Spinal cord (tissue), 10 donors: ENCODE measurements around the gene CD48. TPM values are rescaled to one million over a fixed set of nuclear protein-coding genes. Genes with fewer than 3 reads are reported as not detected.
"Not testable (repeated sequence)": the region's sequence is repeated elsewhere in the genome, so short reads cannot be mapped to it uniquely, and the experiment has no call there.

Experiments used
- DNase-seq, 6 donors: peaks; one replicate each; pipeline versions ENCODE4 v3.0.0 to v3.0.0-alpha.2; 2013 to 2015; ENCODE audit warnings: low spot score in 6 of 6, low read depth in 4 of 6
- H3K27ac ChIP-seq: one replicate; pipeline ENCODE4 v1.5.1; 2013; ENCODE audit warnings: low read depth, low read length, control low read depth
- H3K27me3 ChIP-seq: one replicate; pipeline ENCODE4 v1.6.1; 2013; ENCODE audit warnings: low read length; ENCODE audit not compliant: control insufficient read depth, insufficient read depth
- H3K36me3 ChIP-seq: one replicate; pipeline ENCODE4 v1.6.1; 2013; ENCODE audit warnings: low read length; ENCODE audit not compliant: control insufficient read depth, insufficient read depth
- H3K4me1 ChIP-seq: one replicate; pipeline ENCODE4 v1.6.1; 2013; ENCODE audit warnings: low read length; ENCODE audit not compliant: control insufficient read depth, insufficient read depth
- H3K4me3 ChIP-seq: one replicate; pipeline ENCODE4 v1.5.1; 2013; ENCODE audit warnings: low read depth, low read length, control low read depth
- H3K9me3 ChIP-seq: one replicate; pipeline ENCODE4 v1.6.1; 2013; ENCODE audit warnings: low read length; ENCODE audit not compliant: control insufficient read depth, insufficient read depth
- WGBS: methylation state at CpG from one replicate; pipeline ENCODE4 v1.1.5; 2013; ENCODE audit warnings: missing lambda C conversion rate; ENCODE audit not compliant: insufficient coverage; 5-methylcytosine and 5-hydroxymethylcytosine counted together
- polyA plus RNA-seq, 2 donors: library from polyadenylated mRNA; unstranded; fragments of 120-200 nt; gene quantifications; one replicate each; pipeline ENCODE4 v1.2.1, GENCODE V29; 2013; ENCODE audit not compliant: insufficient read length in 2 of 2
- total RNA-seq, 2 donors: library from RNA; depleted of rRNA in 1 of 2; stranded (reverse); fragments of 120-200 nt in 1 of 2; fragments of >200 nt in 1 of 2; gene quantifications; one replicate each; pipeline versions ENCODE4 v1.2.3 to v1.2.4, GENCODE V29; 2013 to 2014
- donor health status: healthy.

Gene CD48
- total and polyA plus RNA-seq, 4 donors, result 0.62 to 9.4 (median 1.1) TPM; not detected in 1

GRCh38 chr1:160708118-160708517 is 3.5 kb downstream of the CD48 start:
- DNase-seq, result no peak
- no peaks in the 10 kb centered on the region for H3K27me3 ChIP-seq
- H3K27ac ChIP-seq, result no peak overlapping the region
- no peaks in the 10 kb centered on the region for H3K9me3 ChIP-seq
- WGBS, result 73% methylated on average over 3 of the region's 4 CpGs
- H3K4me3 ChIP-seq, result no peak overlapping the region
- no peaks in the 10 kb centered on the region for H3K4me1 ChIP-seq
- no peaks in the 10 kb centered on the region for H3K36me3 ChIP-seq

- H3K4me1 ChIP-seq, result no peaks in the 10 kb centered on the region
- no peaks in the 10 kb centered on the region for H3K36me3 ChIP-seq
- no peak overlapping the region for H3K27ac ChIP-seq
- DNase-seq, result no peak
- WGBS, result 77% methylated on average over 4 of the region's 8 CpGs
- H3K9me3 ChIP-seq, result no peaks in the 10 kb centered on the region
- no peak overlapping the region for H3K4me3 ChIP-seq
- H3K27me3 ChIP-seq, result no peaks in the 10 kb centered on the region
Observed at GRCh38 chr1:160707236-160708064, 4.2 kb downstream of the CD48 start.

GRCh38 chr1:160706526-160707235 is 4.9 kb downstream of the CD48 start:
- Histone ChIP-seq H3K4me1 (no peaks in the 10 kb centered on the region), H3K27me3 (no peaks in the 10 kb centered on the region), H3K9me3 (no peaks in the 10 kb centered on the region), H3K36me3 (no peaks in the 10 kb centered on the region), H3K27ac (no peak overlapping the region), H3K4me3 (no peak overlapping the region)
- no CpG with 5 or more reads among the region's 4 CpGs for WGBS
- no peak for DNase-seq

GRCh38 chr1:160705742-160706141 is 5.9 kb downstream of the CD48 start:
- H3K4me3 ChIP-seq, result no peak overlapping the region
- no peaks in the 10 kb centered on the region for H3K4me1 ChIP-seq
- no peaks in the 10 kb centered on the region for H3K36me3 ChIP-seq
- no peak for DNase-seq
- no peaks in the 10 kb centered on the region for H3K9me3 ChIP-seq
- H3K27me3 ChIP-seq, result no peaks in the 10 kb centered on the region
- H3K27ac ChIP-seq, result no peak overlapping the region

- H3K27ac ChIP-seq, H3K9me3 ChIP-seq, H3K36me3 ChIP-seq, H3K27me3 ChIP-seq, DNase-seq, H3K4me1 ChIP-seq, H3K4me3 ChIP-seq: not testable (repeated sequence)
- 94% methylated on average over 3 of the region's 3 CpGs for WGBS
Observed at GRCh38 chr1:160705212-160705621, 6.4 kb downstream of the CD48 start.

GRCh38 chr1:160704250-160704649 is 7.4 kb downstream of the CD48 start:
- Histone ChIP-seq H3K36me3 (no peaks in the 10 kb centered on the region), H3K27ac (no peak overlapping the region), H3K9me3 (no peaks in the 10 kb centered on the region), H3K27me3 (no peaks in the 10 kb centered on the region), H3K4me3 (no peak overlapping the region), H3K4me1 (no peaks in the 10 kb centered on the region)
- 100% methylated on average over 3 of the region's 4 CpGs for WGBS
- DNase-seq, result no peak

GRCh38 chr1:160702100-160702499 is 9.5 kb downstream of the CD48 start:
- 80% methylated on average over 2 of the region's 5 CpGs for WGBS
- no peaks in the 10 kb centered on the region for H3K27me3 ChIP-seq
- H3K36me3 ChIP-seq, result no peaks in the 10 kb centered on the region
- no peaks in the 10 kb centered on the region for H3K4me1 ChIP-seq
- no peak for DNase-seq
- no peak overlapping the region for H3K4me3 ChIP-seq
- no peaks in the 10 kb centered on the region for H3K9me3 ChIP-seq
- H3K27ac ChIP-seq, result no peak overlapping the region

GRCh38 chr1:160692390-160692789 is 19.2 kb downstream of the CD48 start:
- not testable (repeated sequence) for H3K9me3 ChIP-seq, H3K36me3 ChIP-seq, H3K4me3 ChIP-seq, H3K4me1 ChIP-seq, H3K27me3 ChIP-seq, DNase-seq, H3K27ac ChIP-seq
- WGBS, result 82% methylated on average over 4 of the region's 10 CpGs

- H3K36me3 ChIP-seq, result no peaks in the 10 kb centered on the region
- no peaks in the 10 kb centered on the region for H3K9me3 ChIP-seq
- no peak for DNase-seq
- H3K27me3 ChIP-seq, result no peaks in the 10 kb centered on the region
- no peak overlapping the region for H3K4me3 ChIP-seq
- no peaks in the 10 kb centered on the region for H3K4me1 ChIP-seq
- H3K27ac ChIP-seq, result no peak overlapping the region
Observed at GRCh38 chr1:160685266-160685665, 26.4 kb downstream of the CD48 start.
